Ishikawa (cell line): ENCODE data around the gene MAPK11.

ENCODE experiments used
- RAD21 ChIP-seq: IDR thresholded peaks from 2 replicates; pipeline ENCODE4 v1.6.1; 2012; ENCODE audit warnings: low read depth
- YY1 ChIP-seq: IDR thresholded peaks from 2 replicates; pipeline ENCODE4 v1.6.1; 2012; ENCODE audit warnings: low read depth
- TF ChIP-seq, protein P1 (sequence below): IDR thresholded peaks from 2 replicates; pipeline ENCODE4 v1.6.1; 2012; ENCODE audit warnings: low read depth, mild to moderate bottlenecking
- TF ChIP-seq, protein P2 (sequence below): IDR thresholded peaks from 2 replicates; pipeline ENCODE4 v1.6.1; 2012

DNA sequence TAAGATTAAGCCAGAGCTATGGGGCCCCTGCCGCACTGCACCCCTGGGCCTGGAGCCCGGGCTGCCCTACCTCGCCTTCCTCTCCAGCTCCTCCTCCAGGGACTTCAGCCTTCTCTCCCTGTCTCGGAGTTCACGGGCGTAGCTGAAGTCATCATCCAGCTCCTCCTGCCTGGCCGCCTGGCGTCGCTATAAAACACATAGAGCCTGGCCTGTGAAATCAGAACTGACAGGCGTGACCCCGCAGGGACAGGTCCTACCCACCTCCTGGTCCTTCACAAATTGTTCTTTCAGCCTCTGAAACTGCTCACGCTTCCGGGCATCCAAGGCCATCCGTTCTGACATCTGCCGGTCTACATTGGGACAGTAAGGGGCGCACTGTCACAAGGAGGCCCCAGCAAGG lies 46.1 kb downstream of the MAPK11 start:
- TF ChIP-seq YY1, result no peak
- no peak for TF ChIP-seq RAD21
- TF ChIP-seq, protein P1, sequence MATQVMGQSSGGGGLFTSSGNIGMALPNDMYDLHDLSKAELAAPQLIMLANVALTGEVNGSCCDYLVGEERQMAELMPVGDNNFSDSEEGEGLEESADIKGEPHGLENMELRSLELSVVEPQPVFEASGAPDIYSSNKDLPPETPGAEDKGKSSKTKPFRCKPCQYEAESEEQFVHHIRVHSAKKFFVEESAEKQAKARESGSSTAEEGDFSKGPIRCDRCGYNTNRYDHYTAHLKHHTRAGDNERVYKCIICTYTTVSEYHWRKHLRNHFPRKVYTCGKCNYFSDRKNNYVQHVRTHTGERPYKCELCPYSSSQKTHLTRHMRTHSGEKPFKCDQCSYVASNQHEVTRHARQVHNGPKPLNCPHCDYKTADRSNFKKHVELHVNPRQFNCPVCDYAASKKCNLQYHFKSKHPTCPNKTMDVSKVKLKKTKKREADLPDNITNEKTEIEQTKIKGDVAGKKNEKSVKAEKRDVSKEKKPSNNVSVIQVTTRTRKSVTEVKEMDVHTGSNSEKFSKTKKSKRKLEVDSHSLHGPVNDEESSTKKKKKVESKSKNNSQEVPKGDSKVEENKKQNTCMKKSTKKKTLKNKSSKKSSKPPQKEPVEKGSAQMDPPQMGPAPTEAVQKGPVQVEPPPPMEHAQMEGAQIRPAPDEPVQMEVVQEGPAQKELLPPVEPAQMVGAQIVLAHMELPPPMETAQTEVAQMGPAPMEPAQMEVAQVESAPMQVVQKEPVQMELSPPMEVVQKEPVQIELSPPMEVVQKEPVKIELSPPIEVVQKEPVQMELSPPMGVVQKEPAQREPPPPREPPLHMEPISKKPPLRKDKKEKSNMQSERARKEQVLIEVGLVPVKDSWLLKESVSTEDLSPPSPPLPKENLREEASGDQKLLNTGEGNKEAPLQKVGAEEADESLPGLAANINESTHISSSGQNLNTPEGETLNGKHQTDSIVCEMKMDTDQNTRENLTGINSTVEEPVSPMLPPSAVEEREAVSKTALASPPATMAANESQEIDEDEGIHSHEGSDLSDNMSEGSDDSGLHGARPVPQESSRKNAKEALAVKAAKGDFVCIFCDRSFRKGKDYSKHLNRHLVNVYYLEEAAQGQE, result no peak
- TF ChIP-seq, protein P2, sequence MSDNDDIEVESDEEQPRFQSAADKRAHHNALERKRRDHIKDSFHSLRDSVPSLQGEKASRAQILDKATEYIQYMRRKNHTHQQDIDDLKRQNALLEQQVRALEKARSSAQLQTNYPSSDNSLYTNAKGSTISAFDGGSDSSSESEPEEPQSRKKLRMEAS, result no peak
